GM18519 (cell line): Measurements from ENCODE around the gene HOXA4.
A peak's percentile ranks its signal among the peaks of the same experiment; 100 is the strongest.

Experiments
- ATAC-seq: cut with Tn5 transposase; IDR thresholded peaks from one replicate; pipeline ENCODE4 v1.9.1; 2021; ENCODE audit warnings: mild to moderate bottlenecking, moderate library complexity; ENCODE audit not compliant: unreplicated experiment, low FRiP score

HOXA4 gene

DNA sequence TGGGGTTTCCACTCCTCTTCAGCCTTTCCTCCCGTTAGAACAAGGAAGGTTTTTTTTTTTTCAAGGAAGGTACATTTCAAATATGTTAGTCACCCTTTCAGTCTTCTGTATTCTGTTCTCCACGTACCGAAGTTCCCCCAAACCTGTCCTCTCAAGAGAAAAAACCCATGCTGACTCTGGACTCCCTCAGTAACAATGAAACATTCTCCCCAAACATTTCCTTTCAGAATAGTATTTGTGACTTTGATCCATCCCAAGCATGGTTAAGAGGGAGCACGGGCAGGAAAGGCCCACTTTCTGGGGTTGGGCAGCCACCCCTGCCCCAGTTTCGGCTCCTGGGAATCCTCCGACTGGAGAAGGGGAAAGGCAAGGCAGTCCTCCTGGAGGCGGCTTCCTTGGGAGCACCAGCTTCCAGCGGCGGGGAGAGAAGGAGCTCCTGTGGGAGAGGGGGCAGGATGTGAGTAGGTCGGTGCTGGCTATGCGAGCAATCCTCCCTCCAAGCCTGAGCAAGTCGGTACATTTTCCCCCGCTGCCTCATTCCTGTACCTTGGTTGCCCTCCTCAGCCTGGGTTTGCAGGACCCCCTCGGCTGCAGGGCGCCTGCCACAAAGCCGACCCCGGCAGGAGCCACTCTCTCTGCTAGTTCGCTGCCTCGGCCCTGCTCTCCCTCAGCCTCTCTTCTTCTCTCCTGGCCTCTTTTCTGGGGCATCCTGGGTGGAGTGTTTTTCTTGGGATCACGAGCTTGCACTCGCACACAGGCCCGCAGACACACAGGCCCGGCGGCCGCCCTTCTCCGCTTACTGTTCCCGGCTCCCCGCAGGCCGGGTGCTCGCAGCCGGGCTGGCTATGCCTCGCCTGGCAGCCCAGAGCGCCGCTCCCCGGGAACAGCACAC, 32.6 kb downstream of the HOXA4 start:
- no peak for ATAC-seq

- ATAC-seq, result no peak
These were observed 33.6 kb downstream of the HOXA4 start for GRCh38 chr7:27096768-27097514.

DNA sequence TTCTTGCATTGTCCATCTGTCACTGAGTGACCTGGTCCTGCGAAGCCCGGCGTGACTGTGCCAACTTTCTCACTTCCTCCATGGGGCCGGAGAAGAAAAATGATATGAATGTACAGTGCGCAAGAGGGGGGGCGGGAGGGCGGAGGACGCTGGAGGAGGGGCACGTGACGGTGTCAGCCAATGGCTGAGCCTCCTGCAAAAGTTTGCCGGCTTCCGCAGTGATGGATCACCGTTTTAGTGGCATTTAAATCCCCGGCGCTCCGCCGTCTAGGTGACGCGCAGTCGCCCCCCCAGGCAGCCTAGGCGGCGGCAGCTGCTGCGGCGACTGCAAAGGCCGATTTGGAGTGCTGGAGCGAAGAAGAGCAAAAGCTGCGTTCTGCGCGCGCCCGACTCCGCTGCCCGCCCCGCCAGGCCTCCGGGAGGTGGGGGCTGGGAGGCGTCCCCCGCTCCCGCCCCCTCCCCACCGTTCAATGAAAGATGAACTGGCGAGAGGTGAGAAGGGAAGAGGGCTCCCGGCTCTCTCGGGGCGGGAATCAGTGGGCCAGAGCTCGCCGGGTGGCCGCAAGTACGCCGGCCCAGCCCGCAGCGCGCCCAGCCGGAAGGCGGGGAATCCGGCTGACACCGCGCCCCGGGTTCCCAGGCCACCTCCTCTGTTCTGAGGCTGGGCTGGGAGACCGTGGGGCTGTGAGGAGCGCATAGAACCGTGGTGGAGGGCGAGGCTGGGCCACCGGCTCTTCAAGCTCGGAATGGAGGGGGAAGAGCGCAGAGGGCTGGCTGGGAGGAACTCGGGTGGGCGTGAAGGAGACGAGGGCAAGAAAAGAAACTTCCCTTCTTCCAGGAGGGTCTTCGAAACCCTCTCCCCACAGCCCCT, 34.4 kb downstream of the HOXA4 start, which contains the start of gene HOXA1:
Gene HOXA1 (minus strand): TSS at position 104 of the 871 bp plus-strand sequence. CDS start 88 bp downstream, at position 16.
- ATAC-seq, result peak; percentile 87

DNA sequence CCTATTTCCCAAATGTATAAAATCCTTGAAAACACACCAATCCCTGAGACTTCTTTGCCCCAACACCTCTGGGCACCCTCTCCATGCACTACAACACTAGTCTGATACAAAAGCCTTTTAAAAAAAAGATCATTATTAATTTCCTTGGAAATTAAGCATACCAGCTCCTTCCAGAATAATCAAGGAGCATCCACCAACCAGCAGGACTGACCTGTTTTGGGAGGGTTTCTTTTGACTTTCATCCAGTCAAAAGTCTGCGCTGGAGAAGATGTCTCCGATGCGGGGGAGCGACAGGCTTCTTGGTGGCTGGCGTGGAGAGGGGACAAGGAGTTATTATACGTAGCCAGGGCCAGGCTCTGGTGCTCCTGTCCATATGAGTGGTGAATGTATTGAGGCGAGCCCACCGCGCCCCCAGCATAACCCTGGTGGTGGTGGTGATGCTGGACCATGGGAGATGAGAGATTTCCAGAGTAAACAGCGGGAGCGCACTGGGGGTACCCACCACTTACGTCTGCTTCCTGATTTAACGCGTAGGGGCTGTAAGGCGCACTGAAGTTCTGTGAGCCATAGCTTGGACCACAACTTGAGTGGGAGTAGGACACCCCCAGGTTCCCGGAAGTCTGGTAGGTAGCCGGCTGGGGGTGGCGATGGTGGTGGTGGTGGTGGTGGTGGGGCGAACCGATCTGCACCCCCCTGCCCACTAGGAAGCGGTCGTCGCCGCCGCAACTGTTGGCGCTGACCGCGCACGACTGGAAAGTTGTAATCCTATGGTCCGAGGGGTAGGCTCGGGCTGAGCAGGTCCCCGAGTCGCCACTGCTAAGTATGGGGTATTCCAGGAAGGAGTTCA, 35.3 kb downstream of the HOXA4 start:
- no peak for ATAC-seq

DNA sequence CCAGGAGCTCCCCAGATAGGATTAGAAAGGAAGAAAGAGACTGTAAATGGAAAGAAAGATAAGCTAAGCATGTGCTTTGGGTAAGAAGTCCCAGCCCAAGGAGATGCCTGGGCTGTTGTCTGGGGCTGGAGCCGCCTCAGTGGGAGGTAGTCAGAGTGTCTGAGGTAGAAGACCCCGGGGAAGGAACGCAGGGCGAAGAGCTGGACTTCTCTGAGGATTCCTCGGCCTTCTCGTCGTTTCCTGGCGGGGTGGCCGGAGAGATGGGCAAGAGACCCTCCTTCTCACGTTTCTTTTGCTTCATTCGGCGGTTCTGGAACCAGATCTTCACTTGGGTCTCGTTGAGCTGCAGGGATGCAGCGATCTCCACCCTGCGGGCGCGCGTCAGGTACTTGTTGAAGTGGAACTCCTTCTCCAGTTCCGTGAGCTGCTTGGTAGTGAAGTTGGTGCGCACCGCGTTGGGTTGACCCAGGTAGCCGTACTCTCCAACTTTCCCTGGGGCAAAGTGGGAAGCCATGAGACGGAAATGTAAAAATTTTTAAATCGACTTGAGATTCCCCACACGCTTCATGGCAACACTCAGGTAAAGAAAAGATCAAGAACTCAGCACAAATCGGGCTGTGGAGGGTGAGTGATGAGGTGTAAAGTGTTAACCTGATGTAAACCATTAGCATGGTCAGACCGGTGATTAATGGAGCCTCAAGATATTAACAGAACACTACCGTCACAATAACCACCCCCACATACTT, 36.1 kb downstream of the HOXA4 start:
- no peak for ATAC-seq

GRCh38 chr7:27093184-27093895, 37.2 kb downstream of the HOXA4 start:
- ATAC-seq, result no peak

GRCh38 chr7:27092819-27093110, 37.8 kb downstream of the HOXA4 start:
- ATAC-seq, result no peak

GRCh38 chr7:27091941-27092818, 38.4 kb downstream of the HOXA4 start:
- ATAC-seq, result no peak

DNA sequence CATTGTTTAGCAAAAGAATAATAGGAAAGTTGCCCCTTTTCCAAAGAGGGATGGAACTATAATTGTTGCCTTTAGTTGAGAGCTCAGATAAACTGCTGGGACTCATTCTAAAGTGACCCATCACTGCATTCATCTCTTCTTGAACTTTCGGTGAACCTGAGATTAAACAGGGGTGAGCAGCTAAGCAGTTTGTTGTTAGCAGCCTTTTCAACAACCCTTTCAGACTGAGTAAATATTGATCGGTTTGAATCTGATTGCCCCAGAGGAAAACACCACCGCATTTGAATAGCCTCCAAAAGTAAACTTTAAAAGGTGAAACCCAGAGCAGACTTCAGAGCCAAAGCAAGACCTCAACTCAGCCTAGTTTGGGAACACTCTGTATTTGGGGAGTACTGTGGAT, 39.5 kb downstream of the HOXA4 start:
- no peak for ATAC-seq

DNA sequence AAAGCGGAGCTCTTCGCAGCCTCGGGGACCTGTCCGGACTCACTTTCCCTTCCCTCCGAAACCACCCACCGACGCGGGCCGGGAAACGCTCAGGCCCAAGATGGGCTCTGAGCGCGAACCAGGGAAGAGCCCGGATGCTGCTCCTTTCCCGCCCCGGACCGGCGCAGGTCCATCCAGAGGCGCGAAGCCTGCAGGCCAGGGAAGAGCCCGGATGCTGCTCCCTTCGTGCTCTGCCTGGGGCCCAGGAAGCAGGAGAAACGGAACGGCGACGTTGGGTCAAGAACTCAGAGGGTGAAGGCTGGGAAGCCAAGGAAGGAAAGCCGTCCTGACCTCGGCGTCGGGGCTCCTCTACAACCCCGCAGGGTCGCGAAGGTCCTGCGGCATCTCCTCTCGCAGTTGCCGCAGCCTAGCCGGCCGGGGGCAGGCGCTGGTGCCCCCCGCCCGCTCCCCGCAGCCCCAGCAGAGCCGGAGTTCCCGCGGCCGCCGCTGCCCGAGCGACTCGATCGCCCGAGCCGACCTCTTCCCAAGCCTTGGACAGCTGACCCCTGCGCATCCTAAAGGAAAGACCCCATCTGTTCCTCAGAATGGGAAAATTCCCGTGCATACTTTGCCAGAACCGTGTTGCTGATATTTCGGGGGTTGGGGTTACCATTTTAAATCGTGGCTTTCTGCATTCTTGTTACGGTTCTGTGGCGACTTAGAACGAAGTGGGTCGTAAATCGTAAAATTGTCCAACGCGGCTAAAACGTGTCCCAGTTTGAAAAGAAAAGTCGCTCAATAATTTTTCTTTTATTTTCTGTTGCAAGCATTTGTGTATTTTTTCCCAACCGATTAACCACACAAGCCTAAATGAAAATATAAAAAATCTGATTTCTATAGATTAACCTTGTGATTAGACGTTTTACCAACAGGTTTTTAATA, 42.3 kb downstream of the HOXA4 start:
- no peak for ATAC-seq

GRCh38 chr7:27083646-27084045, 46.9 kb downstream of the HOXA4 start:
- ATAC-seq, result no peak

DNA sequence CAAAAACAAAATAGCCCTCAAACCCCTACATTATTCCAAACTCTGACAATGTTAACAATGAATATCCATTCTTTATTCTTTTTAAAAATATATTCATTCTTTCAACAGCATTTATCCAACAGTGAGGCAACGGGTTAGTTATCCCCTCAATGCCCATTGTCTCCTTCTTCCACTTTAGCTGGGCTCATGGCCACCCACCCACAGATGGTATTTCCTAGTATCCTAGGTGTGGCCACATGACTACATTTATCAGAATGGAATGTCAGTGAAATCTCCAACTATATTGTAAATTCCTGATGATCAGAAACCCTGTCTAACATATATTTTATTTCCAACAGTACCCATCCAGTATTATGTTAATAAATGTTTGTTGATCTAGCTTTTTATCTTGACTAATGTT, 48.4 kb downstream of the HOXA4 start:
- no peak for ATAC-seq

GRCh38 chr7:27080844-27081436, 49.6 kb downstream of the HOXA4 start:
- no peak for ATAC-seq

- no peak for ATAC-seq
These were observed 51.2 kb downstream of the HOXA4 start for GRCh38 chr7:27079234-27079975.

DNA sequence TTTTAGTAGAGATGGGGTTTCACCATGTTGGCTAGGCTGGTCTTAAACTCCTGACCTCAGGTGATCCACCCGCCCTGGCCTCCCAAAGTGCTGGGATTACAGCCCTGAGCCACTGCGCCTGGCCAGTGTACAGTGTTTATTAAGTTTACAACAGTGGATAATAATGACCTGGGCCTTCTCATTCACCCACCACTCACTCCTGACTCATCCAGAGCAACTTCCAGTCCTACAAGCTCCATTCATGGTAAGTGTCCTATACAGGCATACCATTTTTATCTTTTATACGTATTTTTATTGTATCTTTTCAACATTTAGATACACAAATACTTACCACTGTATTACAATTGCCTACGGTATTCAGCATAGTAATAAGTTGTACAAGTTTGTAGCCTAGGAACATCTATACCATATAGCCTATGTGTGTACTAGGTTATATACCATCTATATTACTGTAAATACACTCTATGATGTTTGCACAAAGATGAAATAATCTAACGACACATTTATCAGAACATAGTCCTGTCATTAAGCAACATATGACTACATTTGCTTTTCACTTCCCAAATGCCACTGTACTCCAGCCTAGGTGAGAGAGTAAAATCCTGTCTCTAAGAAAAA, 51.8 kb downstream of the HOXA4 start:
- no peak for ATAC-seq
